ENCODE data around the gene MIGA1. TPM values are rescaled to one million over a fixed set of nuclear protein-coding genes. Genes with fewer than 3 reads are reported as not detected.

MIGA1 gene
- total RNA-seq, 1 experiment from 2014 or later: 14.4 TPM

- TF ChIP-seq TCF7L2 (IDR thresholded peaks at IDR 0.05; ENCODE audit: low read depth, low read length): no peak
- no peak for TF ChIP-seq POLR2AphosphoS5 (IDR thresholded peaks at IDR 0.05; ENCODE audit: low read depth, low read length)
- TF ChIP-seq CTCF (IDR thresholded peaks at IDR 0.05): no peak
- no peak for TF ChIP-seq REST (IDR thresholded peaks at IDR 0.05; ENCODE audit: insufficient read depth in 1 of 2, low read depth in 2 of 2, low read length in 1 of 2)
- TF ChIP-seq SIN3A (IDR thresholded peaks at IDR 0.05; ENCODE audit: borderline replicate concordance, insufficient read depth, low read depth, low read length): no peak
- Histone ChIP-seq H3K4me1 (ENCODE audit: control insufficient read depth, insufficient read depth, low read length) (no peaks in the 10 kb centered on the region; the same call in 1 of the 2 replicates), H3K4me3 (ENCODE audit: low read depth in 2 of 2, low read length in 2 of 2) (no peak overlapping the region), H3K36me3 (ENCODE audit: control insufficient read depth, insufficient read depth, low read length) (no peaks in the 10 kb centered on the region), H3K27ac (ENCODE audit: low read length) (no peak overlapping the region), H3K27me3 (ENCODE audit: control insufficient read depth, insufficient read depth, low read length) (no peaks in the 10 kb centered on the region), H3K9me3 (ENCODE audit: control insufficient read depth, insufficient read depth, low read depth, low read length) (no peaks in the 10 kb centered on the region)
- BruUV-seq (replicated peaks): no TSS peak
- ATAC-seq (no peak), DNase-seq (ENCODE audit: low read depth, low spot score) (no peak)
- in situ Hi-C loops (cut with HindIII; ENCODE audit: low pct_unique_long_range_greater_than_20kb, low sequenced_read_pairs): no loop called here
- intact Hi-C loops (cut with micrococcal nuclease; ENCODE audit: unreplicated experiment): loop anchor here (10.0 kb wide), 1 partner anchor 81 kb away; no protein-coding TSS in a partner anchor
- ChIA-PET CTCF (interaction anchor here (0.6 kb wide), 1 partner anchor 75 kb away, joined by 4 read pairs; no protein-coding TSS in a partner anchor), POLR2A (no interaction called here)
Observed at GRCh38 chr1:77906019-77906545, 126.6 kb downstream of the MIGA1 start.

GRCh38 chr1:77906624-77907023 is 127.2 kb downstream of the MIGA1 start:
- ATAC-seq (no peak), DNase-seq (ENCODE audit: low read depth, low spot score) (no peak)
- Histone ChIP-seq H3K4me1 (ENCODE audit: control insufficient read depth, insufficient read depth, low read length) (no peaks in the 10 kb centered on the region), H3K27me3 (ENCODE audit: control insufficient read depth, insufficient read depth, low read length) (no peaks in the 10 kb centered on the region), H3K36me3 (ENCODE audit: control insufficient read depth, insufficient read depth, low read length) (no peaks in the 10 kb centered on the region), H3K27ac (ENCODE audit: low read length) (no peak overlapping the region), H3K9me3 (ENCODE audit: control insufficient read depth, insufficient read depth, low read depth, low read length) (no peaks in the 10 kb centered on the region), H3K4me3 (ENCODE audit: low read depth in 2 of 2, low read length in 2 of 2) (no peak overlapping the region)
- BruUV-seq (replicated peaks): no TSS peak
- intact Hi-C loops (cut with micrococcal nuclease; ENCODE audit: unreplicated experiment) (loop anchor here (10.0 kb wide), 1 partner anchor 82 kb away; no protein-coding TSS in a partner anchor), in situ Hi-C loops (cut with HindIII; ENCODE audit: low pct_unique_long_range_greater_than_20kb, low sequenced_read_pairs) (no loop called here)
- ChIA-PET CTCF (no interaction called here), POLR2A (no interaction called here)
- TF ChIP-seq TCF7L2 (IDR thresholded peaks at IDR 0.05; ENCODE audit: low read depth, low read length): no peak
- TF ChIP-seq POLR2AphosphoS5 (IDR thresholded peaks at IDR 0.05; ENCODE audit: low read depth, low read length): no peak
- no peak for TF ChIP-seq CTCF (IDR thresholded peaks at IDR 0.05)
- no peak for TF ChIP-seq REST (IDR thresholded peaks at IDR 0.05; ENCODE audit: insufficient read depth in 1 of 2, low read depth in 2 of 2, low read length in 1 of 2)
- TF ChIP-seq SIN3A (IDR thresholded peaks at IDR 0.05; ENCODE audit: borderline replicate concordance, insufficient read depth, low read depth, low read length): no peak

Data from Panc1 (cell line).